Ovary (tissue), 3 donors: ENCODE measurements around the gene C6.

Source experiments
- CTCF ChIP-seq, 3 donors: fragments of 450-650 bp in 2 of 3; fragments of 200-600 bp in 1 of 3; IDR thresholded peaks; one replicate each; pipeline versions ENCODE4 v1.5.1 to v1.8.0; 2016 to 2022; ENCODE audit warnings: antibody characterized with exemption in 3 of 3, mild to moderate bottlenecking in 1 of 3
- EP300 ChIP-seq: sonication (generic); formaldehyde crosslinking; IDR thresholded peaks from one replicate; pipeline ENCODE4 v1.6.1; 2017; ENCODE audit warnings: antibody characterized with exemption
- POLR2A ChIP-seq: fragments of 450-650 bp; IDR thresholded peaks from one replicate; pipeline ENCODE4 v1.6.1; 2017; ENCODE audit warnings: antibody characterized with exemption, mild to moderate bottlenecking, moderate library complexity
- donor health status: DM: no; HTN: no; CAD: no.

- TF ChIP-seq CTCF (IDR thresholded peaks at IDR 0.05) (no peak), POLR2A (no peak), EP300 (no peak)
These were observed 118.5 kb downstream of the C6 start for GRCh38 chr5:41094871-41095270.
